Psoas muscle (tissue), 8 donors: ENCODE results near the gene PAAF1. TPM values are rescaled to one million over a fixed set of nuclear protein-coding genes. Genes with fewer than 3 reads are reported as not detected.

Experiments
- ATAC-seq, 4 donors: fragments of 200-7000 bp; cut with Tn5 transposase; one replicate each; pipeline ENCODE4 v1.9.1; 2020; ENCODE audit warnings: moderate library complexity in 3 of 4, mild to moderate bottlenecking in 2 of 4
- DNase-seq, 2 donors: peaks; one replicate each; pipeline ENCODE4 v3.0.0-alpha.2; 2020
- H3K27ac ChIP-seq: fragments of 200-600 bp; one replicate; pipeline ENCODE4 v1.8.0; 2022
- H3K27me3 ChIP-seq, 3 donors: fragments of 200-600 bp in 1 of 3; one replicate each; pipeline versions ENCODE4 v1.6.1 to v1.8.0; 2013 to 2022; ENCODE audit warnings: low read length in 2 of 3, mild to moderate bottlenecking in 2 of 3, moderate library complexity in 1 of 3; ENCODE audit not compliant: insufficient read depth in 3 of 3
- H3K36me3 ChIP-seq, 2 donors: fragments of 200-600 bp in 1 of 2; one replicate each; pipeline versions ENCODE4 v1.6.1 to v1.8.0; 2013 to 2022; ENCODE audit warnings: low read depth in 1 of 2, mild to moderate bottlenecking in 1 of 2, moderate library complexity in 1 of 2; ENCODE audit not compliant: insufficient read depth in 1 of 2
- H3K4me1 ChIP-seq: fragments of 200-600 bp; one replicate; pipeline ENCODE4 v1.8.0; 2022
- H3K4me3 ChIP-seq: fragments of 200-600 bp; one replicate; pipeline ENCODE4 v1.8.0; 2022; ENCODE audit warnings: mild to moderate bottlenecking
- H3K9me3 ChIP-seq: fragments of 200-600 bp; one replicate; pipeline ENCODE4 v1.8.0; 2022
- CTCF ChIP-seq: fragments of 200-600 bp; IDR thresholded peaks from one replicate; pipeline ENCODE4 v1.8.0; 2022; ENCODE audit warnings: antibody characterized with exemption
- WGBS, 3 donors: extraction: QIAGEN DNeasy Blood & Tissue Kit; methylation state at CpG; one replicate each; pipeline versions ENCODE4 v1.1.6 to v1.1.7; 2013; 5-methylcytosine and 5-hydroxymethylcytosine counted together
- intact Hi-C, 2 donors: fragments of 100-400 bp; cut with DNase I; formaldehyde crosslinking; loops; one replicate each; pipeline versions ENCODE4 v1.11.0 to v1.14.2; 2022
- polyA plus RNA-seq, 3 donors: library from polyadenylated mRNA; stranded (reverse); fragments of 200-250 nt; gene quantifications; one replicate each; pipeline ENCODE4 v1.2.3, GENCODE V29; 2013
- total RNA-seq, 4 donors: library from RNA; stranded (reverse); fragmentation: NEBNext Ultra II Directional in 2 of 4; extraction: Animal tissue kit (Norgen Biotek cat#: 25700) in 2 of 4; gene quantifications; one replicate each; pipeline versions ENCODE4 v1.2.1 to v1.2.4, GENCODE V29; 2021 to 2023
- donor health status: healthy with polysubstance abuse.
- donor health status: DM: no; HTN: no; CAD: no; lungs with moderate emphysema.
- donor health status: Bipolar disorder and iron deficiency.
- donor health status: healthy.
- donor health status: DM: yes; HTN: yes; CAD: no.
- donor health status: DM: no; HTN: no; CAD: no.
- donor health status: DM: no; HTN: no; CAD: no.
- donor health status: DM: yes; HTN: yes; CAD: no.

The PAAF1 gene
- total and polyA plus RNA-seq, 7 donors = 6.6 to 12.0 (median 9.3) TPM

- Histone ChIP-seq H3K4me1 (no peaks in the 10 kb centered on the region), H3K27ac (no peak overlapping the region), H3K27me3 (no peaks in the 10 kb centered on the region), H3K36me3 (peaks cover 0 to 55% of the 10 kb centered on the region in 2 donors), H3K4me3 (no peak overlapping the region), H3K9me3 (no peaks in the 10 kb centered on the region)
- no peak for TF ChIP-seq CTCF
- DNase-seq (peak in 1 of 2 donors; percentile 6), ATAC-seq (no peak)
- WGBS, 3 donors = 85 to 91% (median 90%) methylated on average over 13 of the region's 13 CpGs
- intact Hi-C loops = no loop called here
Observed at GRCh38 chr11:73974604-73975478, 98.0 kb downstream of the PAAF1 start.

- H3K27me3 ChIP-seq = no peaks in the 10 kb centered on the region
- H3K9me3 ChIP-seq = no peaks in the 10 kb centered on the region
- DNase-seq = peak in 1 of 2 donors; percentile 20
- TF ChIP-seq CTCF = no peak
- no peak overlapping the region for H3K27ac ChIP-seq
- intact Hi-C loops = no loop called here
- WGBS, 3 donors = 86 to 95% (median 91%) methylated on average over 6 of the region's 6 CpGs
- peaks cover 0 to 60% of the 10 kb centered on the region in 2 donors for H3K36me3 ChIP-seq
- ATAC-seq = no peak
- no peak overlapping the region for H3K4me3 ChIP-seq
- peaks cover 5% of the 10 kb centered on the region for H3K4me1 ChIP-seq
Observed at GRCh38 chr11:73975479-73975757, 98.6 kb downstream of the PAAF1 start.

- ATAC-seq = no peak
- Histone ChIP-seq H3K4me3 (no peak overlapping the region), H3K27ac (no peak overlapping the region), H3K9me3 (no peaks in the 10 kb centered on the region), H3K27me3 (no peaks in the 10 kb centered on the region), H3K36me3 (peaks cover 0 to 70% of the 10 kb centered on the region in 2 donors), H3K4me1 (peaks cover 15% of the 10 kb centered on the region)
- intact Hi-C loops = no loop called here
- peak in 1 of 2 donors; percentile 23 for DNase-seq
- WGBS, 3 donors = 92 to 93% (median 92%) methylated on average over 14 of the region's 14 CpGs
- no peak for TF ChIP-seq CTCF
Observed at GRCh38 chr11:73976451-73977151, 99.8 kb downstream of the PAAF1 start.

- no peak for TF ChIP-seq CTCF
- Histone ChIP-seq H3K9me3 (no peaks in the 10 kb centered on the region), H3K4me3 (no peak overlapping the region), H3K4me1 (peaks cover 15% of the 10 kb centered on the region), H3K36me3 (peaks cover 0 to 70% of the 10 kb centered on the region in 2 donors), H3K27ac (no peak overlapping the region), H3K27me3 (no peaks in the 10 kb centered on the region)
- no peak for ATAC-seq
- intact Hi-C loops = no loop called here
- peak in 1 of 2 donors; percentile 36 for DNase-seq
- 96 to 98% (median 98%) methylated on average over 18 of the region's 18 CpGs for WGBS, 3 donors
Observed at GRCh38 chr11:73977856-73978519, 101.2 kb downstream of the PAAF1 start.
